Pancreas (tissue), 10 donors: Measurements from ENCODE around the gene OR9K2. TPM values are rescaled to one million over a fixed set of nuclear protein-coding genes. Genes with fewer than 3 reads are reported as not detected.

Experiments
- ATAC-seq, 4 donors: fragments of 200-7000 bp; cut with Tn5 transposase; one replicate each; pipeline versions ENCODE4 v1.8.0 to v1.9.1; 2020; ENCODE audit warnings: mild to moderate bottlenecking in 4 of 4, moderate library complexity in 4 of 4
- DNase-seq, 6 donors: peaks; one replicate each; pipeline ENCODE4 v3.0.0-alpha.2; 2020
- FAIRE-seq: peaks from 2 replicates; lab custom pipeline; 2012; peaks lifted over from hg19 to GRCh38; lab: Jason Lieb, UNC
- H3K27ac ChIP-seq, 4 donors: fragments of 200-600 bp; sonication (generic); 1 replicate in 3 of 4; 2 replicates in 1 of 4; pipeline versions ENCODE4 v1.5.0 to v1.8.0; 2020
- H3K27me3 ChIP-seq, 4 donors: fragments of 200-600 bp; one replicate each; pipeline ENCODE4 v1.8.0; 2021
- H3K36me3 ChIP-seq, 3 donors: fragments of 200-600 bp; sonication (generic) in 1 of 3; one replicate each; pipeline versions ENCODE4 v1.5.0 to v1.8.0; 2020 to 2021
- H3K4me1 ChIP-seq, 3 donors: fragments of 200-600 bp; one replicate each; pipeline ENCODE4 v1.8.0; 2021
- H3K4me3 ChIP-seq, 4 donors: fragments of 200-600 bp; sonication (generic) in 2 of 4; one replicate each; pipeline versions ENCODE4 v1.5.0 to v1.8.0; 2020 to 2021
- H3K9me3 ChIP-seq, 4 donors: fragments of 200-600 bp; one replicate each; pipeline ENCODE4 v1.8.0; 2021
- WGBS, 2 donors: extraction: QIAGEN DNeasy Blood & Tissue Kit; methylation state at CpG; one replicate each; pipeline ENCODE4 v1.1.7; 2013; 5-methylcytosine and 5-hydroxymethylcytosine counted together
- intact Hi-C, 3 donors: fragments of 100-400 bp; cut with DNase I; formaldehyde crosslinking; loops; one replicate each; pipeline versions ENCODE4 v1.11.1 to v1.14.2; 2022
- polyA plus RNA-seq, 2 donors: library from polyadenylated mRNA; stranded (reverse); fragments of 200-250 nt; gene quantifications; one replicate each; pipeline ENCODE4 v1.2.3, GENCODE V29; 2013
- total RNA-seq, 6 donors: library from RNA; stranded (reverse); fragmentation: NEBNext Ultra II Directional in 4 of 6; extraction: Animal tissue kit (Norgen Biotek cat#: 25700) in 4 of 6; gene quantifications; one replicate each; pipeline versions ENCODE4 v1.2.1 to v1.2.4, GENCODE V29; 2021 to 2023
- TF ChIP-seq, protein P1 (sequence below), 4 donors: fragments of 200-600 bp; sonication (generic) in 3 of 4; IDR thresholded peaks; one replicate each; pipeline versions ENCODE4 v1.5.0 to v1.8.0; 2021; ENCODE audit warnings: antibody characterized with exemption in 4 of 4
- donor health status: healthy with polysubstance abuse.
- donor health status: DM: no; HTN: no; CAD: no; lungs with moderate emphysema.
- donor health status: DM: no; HTN: no; CAD: no.
- donor health status: control.
- donor health status: control.
- donor health status: Bipolar disorder and iron deficiency.
- donor health status: DM: yes; HTN: yes; CAD: no.
- donor health status: DM: no; HTN: no; CAD: no.
- donor health status: DM: no; HTN: no; CAD: no.
- donor health status: DM: yes; HTN: yes; CAD: no.

The OR9K2 gene
- total and polyA plus RNA-seq, 8 donors: not detected

DNA sequence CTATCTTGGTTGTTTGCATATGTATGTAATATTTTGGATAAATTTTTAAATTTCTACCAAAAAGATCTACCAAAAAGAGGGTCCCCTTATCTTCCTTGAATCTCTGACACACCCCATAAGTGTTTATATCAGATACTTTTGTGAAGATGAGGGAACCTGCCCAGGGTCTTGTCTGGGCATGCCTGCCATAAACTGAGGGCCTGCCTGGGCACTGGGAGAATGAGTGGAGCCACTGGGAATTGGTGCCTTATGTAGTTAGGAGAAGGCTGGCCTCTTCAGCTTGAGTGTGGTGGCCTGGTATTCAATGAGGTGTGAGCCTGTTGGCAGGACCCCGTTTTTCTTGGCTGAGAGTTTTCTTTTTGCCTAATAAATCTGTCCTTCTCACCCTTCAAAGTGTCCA, 46.5 kb downstream of the OR9K2 start:
- DNase-seq (no peak), ATAC-seq (no peak), FAIRE-seq (no peak)
- H3K9me3 ChIP-seq: no peaks in the 10 kb centered on the region
- intact Hi-C loops: no loop called here
- H3K27ac ChIP-seq: no peak overlapping the region
- H3K4me3 ChIP-seq: no peak overlapping the region
- no peaks in the 10 kb centered on the region for H3K36me3 ChIP-seq
- no peaks in the 10 kb centered on the region for H3K4me1 ChIP-seq
- WGBS, 2 donors: 20 to 26% methylated on average over 1 of the region's 1 CpG
- no peaks in the 10 kb centered on the region for H3K27me3 ChIP-seq
- TF ChIP-seq, protein P1, sequence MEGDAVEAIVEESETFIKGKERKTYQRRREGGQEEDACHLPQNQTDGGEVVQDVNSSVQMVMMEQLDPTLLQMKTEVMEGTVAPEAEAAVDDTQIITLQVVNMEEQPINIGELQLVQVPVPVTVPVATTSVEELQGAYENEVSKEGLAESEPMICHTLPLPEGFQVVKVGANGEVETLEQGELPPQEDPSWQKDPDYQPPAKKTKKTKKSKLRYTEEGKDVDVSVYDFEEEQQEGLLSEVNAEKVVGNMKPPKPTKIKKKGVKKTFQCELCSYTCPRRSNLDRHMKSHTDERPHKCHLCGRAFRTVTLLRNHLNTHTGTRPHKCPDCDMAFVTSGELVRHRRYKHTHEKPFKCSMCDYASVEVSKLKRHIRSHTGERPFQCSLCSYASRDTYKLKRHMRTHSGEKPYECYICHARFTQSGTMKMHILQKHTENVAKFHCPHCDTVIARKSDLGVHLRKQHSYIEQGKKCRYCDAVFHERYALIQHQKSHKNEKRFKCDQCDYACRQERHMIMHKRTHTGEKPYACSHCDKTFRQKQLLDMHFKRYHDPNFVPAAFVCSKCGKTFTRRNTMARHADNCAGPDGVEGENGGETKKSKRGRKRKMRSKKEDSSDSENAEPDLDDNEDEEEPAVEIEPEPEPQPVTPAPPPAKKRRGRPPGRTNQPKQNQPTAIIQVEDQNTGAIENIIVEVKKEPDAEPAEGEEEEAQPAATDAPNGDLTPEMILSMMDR (IDR thresholded peaks at IDR 0.05): no peak

DNA sequence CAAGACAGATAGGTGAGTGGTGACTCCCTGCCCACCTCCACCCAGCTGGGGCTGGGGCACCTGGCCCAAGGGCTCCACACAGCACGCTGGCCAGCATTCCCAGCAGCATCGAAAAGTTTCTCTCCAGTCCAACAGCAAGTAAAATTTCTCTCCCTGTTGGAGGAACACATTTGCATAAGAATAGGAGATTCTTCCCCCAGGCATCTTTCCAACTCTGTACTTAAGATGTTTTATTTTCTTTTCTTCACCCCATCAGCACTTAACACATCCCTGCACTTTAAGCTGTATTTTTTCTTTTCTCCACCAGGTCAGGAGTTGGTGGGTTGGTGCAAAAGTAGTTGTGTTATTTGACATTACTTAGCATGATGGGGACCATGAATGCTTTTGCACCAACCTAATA, 47.2 kb downstream of the OR9K2 start:
- 72 to 90% methylated on average over 2 of the region's 2 CpGs for WGBS, 2 donors
- no peaks in the 10 kb centered on the region for H3K27me3 ChIP-seq

More for the DNA sequence above, 47.2 kb downstream of the OR9K2 start:
- DNase-seq (no peak), FAIRE-seq (no peak), ATAC-seq (no peak)
- H3K36me3 ChIP-seq: no peaks in the 10 kb centered on the region
- TF ChIP-seq, protein P1 (IDR thresholded peaks at IDR 0.05): no peak
- intact Hi-C loops: no loop called here
- H3K9me3 ChIP-seq: no peaks in the 10 kb centered on the region
- no peaks in the 10 kb centered on the region for H3K4me1 ChIP-seq
- no peak overlapping the region for H3K27ac ChIP-seq
- H3K4me3 ChIP-seq: no peak overlapping the region

Other genes starting within 250 kb of the OR9K2 start
- gene TESPA1, start 141.6 kb upstream of the OR9K2 start, total RNA-seq: under 1 TPM; 0.14 to 0.60 (median 0.35) TPM
- gene TESPA1, start 141.6 kb upstream of the OR9K2 start, polyA plus RNA-seq: under 1 TPM; 0.08 to 0.14 TPM
- gene NEUROD4, start 106.4 kb upstream of the OR9K2 start, total RNA-seq: not detected
- under 1 TPM in 1 of 2 donors, not detected in 1; 0.02 TPM for gene NEUROD4, start 106.4 kb upstream of the OR9K2 start, polyA plus RNA-seq
- not detected for gene OR10A7, start 94.6 kb downstream of the OR9K2 start, total RNA-seq
- gene OR10A7, start 94.6 kb downstream of the OR9K2 start, polyA plus RNA-seq: not detected
- not detected for gene OR6C74, start 118.2 kb downstream of the OR9K2 start, total RNA-seq
- not detected for gene OR6C74, start 118.2 kb downstream of the OR9K2 start, polyA plus RNA-seq
- not detected for gene OR6C6, start 170.2 kb downstream of the OR9K2 start, total RNA-seq
- not detected for gene OR6C6, start 170.2 kb downstream of the OR9K2 start, polyA plus RNA-seq
- not detected for gene OR6C1, start 187.9 kb downstream of the OR9K2 start, total RNA-seq
- gene OR6C1, start 187.9 kb downstream of the OR9K2 start, polyA plus RNA-seq: not detected
- gene OR6C3, start 204.3 kb downstream of the OR9K2 start, total RNA-seq: not detected
- gene OR6C3, start 204.3 kb downstream of the OR9K2 start, polyA plus RNA-seq: not detected
- not detected for gene OR6C75, start 236.6 kb downstream of the OR9K2 start, total RNA-seq
- gene OR6C75, start 236.6 kb downstream of the OR9K2 start, polyA plus RNA-seq: not detected